Esophagus muscularis mucosa (tissue), 4 donors: ENCODE results near the gene MACROD2.

ENCODE experiments used
- EP300 ChIP-seq: sonication (generic); formaldehyde crosslinking; IDR thresholded peaks from one replicate; pipeline ENCODE4 v1.6.1; 2017; ENCODE audit warnings: antibody characterized with exemption
- POLR2A ChIP-seq: fragments of 450-650 bp; IDR thresholded peaks from one replicate; pipeline ENCODE4 v1.6.1; 2017; ENCODE audit warnings: antibody characterized with exemption, moderate library complexity, mild to moderate bottlenecking, low read depth
- POLR2AphosphoS5 ChIP-seq, 2 donors: sonication (generic); formaldehyde crosslinking; IDR thresholded peaks; one replicate each; pipeline ENCODE4 v1.6.1; 2017; ENCODE audit warnings: antibody characterized with exemption in 2 of 2
- TF ChIP-seq, protein P1 (sequence below), 3 experiments: fragments of 200-600 bp in 2 of 3; fragments of 450-650 bp in 1 of 3; sonication (generic) in 2 of 3; IDR thresholded peaks; one replicate each; pipeline ENCODE4 v1.5.1; 2017 to 2019; ENCODE audit warnings: antibody characterized with exemption in 3 of 3, mild to moderate bottlenecking in 2 of 3, moderate library complexity in 1 of 3

DNA sequence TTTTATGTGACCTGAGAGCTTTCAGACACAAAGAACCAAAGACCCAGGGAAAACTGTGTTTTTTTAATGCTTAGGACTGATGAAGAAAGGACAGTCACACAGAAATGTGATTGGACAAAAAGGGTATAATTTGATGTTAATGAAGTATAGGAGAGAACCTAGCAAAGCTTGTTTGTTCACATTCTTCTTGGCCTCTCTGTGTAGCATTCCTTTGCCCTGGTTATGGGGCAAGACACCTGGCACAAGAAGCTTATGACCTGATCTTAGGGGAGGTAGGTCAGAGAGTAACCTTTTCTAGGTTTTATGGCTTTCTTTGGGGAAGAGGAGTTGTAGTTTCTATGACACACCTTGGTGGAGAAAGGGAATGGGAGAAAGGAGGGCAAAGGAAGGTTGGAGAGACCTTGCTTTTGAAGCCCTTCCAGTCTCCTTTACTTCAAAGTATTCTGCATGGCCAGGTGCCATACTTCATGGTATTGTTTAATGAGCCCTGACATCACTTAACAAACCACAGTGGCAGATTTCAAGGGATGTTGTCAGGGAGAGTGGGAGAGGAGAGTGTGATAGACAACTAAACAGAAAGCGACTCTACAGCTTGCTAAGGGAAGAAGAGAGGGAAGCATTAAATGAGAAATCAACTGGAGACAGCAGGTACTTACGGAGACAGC is 1043.9 kb downstream of the MACROD2 start:
- TF ChIP-seq, protein P1, sequence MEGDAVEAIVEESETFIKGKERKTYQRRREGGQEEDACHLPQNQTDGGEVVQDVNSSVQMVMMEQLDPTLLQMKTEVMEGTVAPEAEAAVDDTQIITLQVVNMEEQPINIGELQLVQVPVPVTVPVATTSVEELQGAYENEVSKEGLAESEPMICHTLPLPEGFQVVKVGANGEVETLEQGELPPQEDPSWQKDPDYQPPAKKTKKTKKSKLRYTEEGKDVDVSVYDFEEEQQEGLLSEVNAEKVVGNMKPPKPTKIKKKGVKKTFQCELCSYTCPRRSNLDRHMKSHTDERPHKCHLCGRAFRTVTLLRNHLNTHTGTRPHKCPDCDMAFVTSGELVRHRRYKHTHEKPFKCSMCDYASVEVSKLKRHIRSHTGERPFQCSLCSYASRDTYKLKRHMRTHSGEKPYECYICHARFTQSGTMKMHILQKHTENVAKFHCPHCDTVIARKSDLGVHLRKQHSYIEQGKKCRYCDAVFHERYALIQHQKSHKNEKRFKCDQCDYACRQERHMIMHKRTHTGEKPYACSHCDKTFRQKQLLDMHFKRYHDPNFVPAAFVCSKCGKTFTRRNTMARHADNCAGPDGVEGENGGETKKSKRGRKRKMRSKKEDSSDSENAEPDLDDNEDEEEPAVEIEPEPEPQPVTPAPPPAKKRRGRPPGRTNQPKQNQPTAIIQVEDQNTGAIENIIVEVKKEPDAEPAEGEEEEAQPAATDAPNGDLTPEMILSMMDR (IDR thresholded peaks at IDR 0.05): no peak
- no peak for TF ChIP-seq POLR2A
- TF ChIP-seq POLR2AphosphoS5 (IDR thresholded peaks at IDR 0.05): no peak
- no peak for TF ChIP-seq EP300
